HG03378 (cell line): Measurements from ENCODE around the gene PPP1R10.

Experiments
- ATAC-seq: cut with Tn5 transposase; IDR thresholded peaks from one replicate; pipeline ENCODE4 v1.9.1; 2021; ENCODE audit warnings: mild to moderate bottlenecking, moderate library complexity; ENCODE audit not compliant: unreplicated experiment

The PPP1R10 gene

GRCh38 chr6:30625511-30625910, 8.5 kb upstream of the PPP1R10 start:
- ATAC-seq, result no peak

- no peak for ATAC-seq
These were observed 2.5 kb upstream of the PPP1R10 start for GRCh38 chr6:30619561-30619960.

- no peak for ATAC-seq
These were observed 1.3 kb upstream of the PPP1R10 start for GRCh38 chr6:30618270-30618797.

- peak; percentile 52 for ATAC-seq
These were observed 674 bp upstream of the PPP1R10 start, which contains the start of gene MRPS18B for GRCh38 chr6:30617565-30618269. TSS of gene MRPS18B (plus strand) at chr6:30617840. CDS start at chr6:30617866, 26 bp downstream.

GRCh38 chr6:30615958-30616810, 859 bp downstream of the PPP1R10 start:
- ATAC-seq, result no peak

GRCh38 chr6:30615219-30615957, 1.7 kb downstream of the PPP1R10 start:
- ATAC-seq, result no peak

- ATAC-seq, result peak; percentile 38
These were observed 2.2 kb downstream of the PPP1R10 start for GRCh38 chr6:30614843-30615218.

GRCh38 chr6:30614044-30614842, 2.8 kb downstream of the PPP1R10 start:
- ATAC-seq, result no peak

- ATAC-seq, result no peak
These were observed 3.6 kb downstream of the PPP1R10 start for GRCh38 chr6:30613251-30614043.

GRCh38 chr6:30612687-30613248, 4.3 kb downstream of the PPP1R10 start:
- no peak for ATAC-seq

- ATAC-seq, result no peak
These were observed 4.8 kb downstream of the PPP1R10 start for GRCh38 chr6:30612213-30612612.

GRCh38 chr6:30611856-30612194, 5.2 kb downstream of the PPP1R10 start:
- no peak for ATAC-seq

- ATAC-seq, result no peak
These were observed 5.7 kb downstream of the PPP1R10 start for GRCh38 chr6:30611150-30611855.

GRCh38 chr6:30610065-30610464, 7.0 kb downstream of the PPP1R10 start:
- no peak for ATAC-seq

- no peak for ATAC-seq
These were observed 13.1 kb downstream of the PPP1R10 start for GRCh38 chr6:30603961-30604360.

- ATAC-seq, result no peak
These were observed 15.0 kb downstream of the PPP1R10 start for GRCh38 chr6:30601815-30602641.

GRCh38 chr6:30601436-30601814, 15.6 kb downstream of the PPP1R10 start:
- no peak for ATAC-seq

- ATAC-seq, result no peak
These were observed 16.5 kb downstream of the PPP1R10 start for GRCh38 chr6:30600451-30600961.
